Measurements from ENCODE around the gene SLC27A1.

DNA sequence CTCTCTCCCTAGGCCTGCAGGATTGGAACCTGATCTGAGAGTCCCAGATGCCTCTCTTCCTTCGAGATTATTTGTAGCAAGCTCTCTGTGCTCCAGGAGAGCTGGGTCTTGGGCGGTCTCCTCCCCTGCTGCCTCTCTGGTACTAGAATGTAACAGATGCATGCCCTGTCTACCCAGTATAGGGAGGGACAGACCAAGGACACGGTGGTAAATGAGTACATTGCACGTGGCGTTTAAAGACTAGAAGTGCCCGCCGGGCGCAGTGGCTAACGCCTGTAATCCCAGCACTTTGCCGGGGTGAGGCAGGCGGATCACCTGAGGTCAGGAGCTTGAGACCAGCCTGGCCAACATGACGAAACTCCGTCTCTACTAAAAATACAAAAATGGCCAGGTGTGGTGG is 11.7 kb downstream of the SLC27A1 start:
- no peak for TF ChIP-seq OSR1 (CRISPR knock-in tag; IDR thresholded peaks at IDR 0.05)
- TF ChIP-seq ISL1 (CRISPR knock-in tag; IDR thresholded peaks at IDR 0.05) = no peak
- TF ChIP-seq, protein P1, sequence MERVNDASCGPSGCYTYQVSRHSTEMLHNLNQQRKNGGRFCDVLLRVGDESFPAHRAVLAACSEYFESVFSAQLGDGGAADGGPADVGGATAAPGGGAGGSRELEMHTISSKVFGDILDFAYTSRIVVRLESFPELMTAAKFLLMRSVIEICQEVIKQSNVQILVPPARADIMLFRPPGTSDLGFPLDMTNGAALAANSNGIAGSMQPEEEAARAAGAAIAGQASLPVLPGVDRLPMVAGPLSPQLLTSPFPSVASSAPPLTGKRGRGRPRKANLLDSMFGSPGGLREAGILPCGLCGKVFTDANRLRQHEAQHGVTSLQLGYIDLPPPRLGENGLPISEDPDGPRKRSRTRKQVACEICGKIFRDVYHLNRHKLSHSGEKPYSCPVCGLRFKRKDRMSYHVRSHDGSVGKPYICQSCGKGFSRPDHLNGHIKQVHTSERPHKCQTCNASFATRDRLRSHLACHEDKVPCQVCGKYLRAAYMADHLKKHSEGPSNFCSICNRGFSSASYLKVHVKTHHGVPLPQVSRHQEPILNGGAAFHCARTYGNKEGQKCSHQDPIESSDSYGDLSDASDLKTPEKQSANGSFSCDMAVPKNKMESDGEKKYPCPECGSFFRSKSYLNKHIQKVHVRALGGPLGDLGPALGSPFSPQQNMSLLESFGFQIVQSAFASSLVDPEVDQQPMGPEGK (CRISPR knock-in tag; IDR thresholded peaks at IDR 0.05; ENCODE audit: borderline replicate concordance) = no peak
- TF ChIP-seq ZNF70 (CRISPR knock-in tag; IDR thresholded peaks at IDR 0.05) = no peak
